Peyer's patch (tissue), 4 donors: Measurements from ENCODE around the gene ZNF248. TPM values are rescaled to one million over a fixed set of nuclear protein-coding genes. Genes with fewer than 3 reads are reported as not detected.
"Not testable (repeated sequence)": the region's sequence is repeated elsewhere in the genome, so short reads cannot be mapped to it uniquely, and the experiment has no call there.

ENCODE experiments used
- DNase-seq, 3 donors: peaks; one replicate each; pipeline ENCODE4 v3.0.0-alpha.2; 2017 to 2019
- H3K27ac ChIP-seq, 4 donors: fragments of 200-600 bp; sonication (generic); one replicate each; pipeline ENCODE4 v1.5.1; 2016 to 2019
- H3K27me3 ChIP-seq, 2 donors: fragments of 200-600 bp; sonication (generic); one replicate each; pipeline ENCODE4 v1.5.1; 2019
- H3K36me3 ChIP-seq, 3 donors: fragments of 200-600 bp; sonication (generic); one replicate each; pipeline ENCODE4 v1.5.1; 2016 to 2019
- H3K4me1 ChIP-seq, 4 donors: fragments of 200-600 bp; sonication (generic); one replicate each; pipeline ENCODE4 v1.5.1; 2016 to 2019
- H3K4me3 ChIP-seq, 4 donors: fragments of 200-600 bp; sonication (generic); 1 replicate in 3 of 4; 2 replicates in 1 of 4; pipeline ENCODE4 v1.5.1; 2016 to 2019; ENCODE audit warnings: mild to moderate bottlenecking in 1 of 4
- H3K9me3 ChIP-seq, 4 donors: fragments of 200-600 bp; sonication (generic); one replicate each; pipeline ENCODE4 v1.5.1; 2016 to 2019; ENCODE audit warnings: mild to moderate bottlenecking in 1 of 4
- POLR2A ChIP-seq, 2 donors: fragments of 450-650 bp; IDR thresholded peaks; one replicate each; pipeline ENCODE4 v1.5.1; 2017; ENCODE audit warnings: antibody characterized with exemption in 2 of 2, mild to moderate bottlenecking in 2 of 2, moderate library complexity in 2 of 2
- total RNA-seq, 4 donors: library from RNA; depleted of rRNA; stranded (reverse); fragments of >200 nt; gene quantifications; one replicate each; pipeline ENCODE4 v1.1.0, GENCODE V29; 2016
- TF ChIP-seq, protein P1 (sequence below), 6 experiments: fragments of 450-650 bp in 4 of 6; fragments of 200-600 bp in 2 of 6; sonication (generic) in 1 of 6; IDR thresholded peaks; one replicate each; pipeline ENCODE4 v1.5.1; 2017 to 2019; ENCODE audit warnings: antibody characterized with exemption in 6 of 6, mild to moderate bottlenecking in 3 of 6, moderate library complexity in 1 of 6

The ZNF248 gene
- total RNA-seq, 4 donors from 2014 or later: 11.6 to 31.4 (median 13.9) TPM

DNA sequence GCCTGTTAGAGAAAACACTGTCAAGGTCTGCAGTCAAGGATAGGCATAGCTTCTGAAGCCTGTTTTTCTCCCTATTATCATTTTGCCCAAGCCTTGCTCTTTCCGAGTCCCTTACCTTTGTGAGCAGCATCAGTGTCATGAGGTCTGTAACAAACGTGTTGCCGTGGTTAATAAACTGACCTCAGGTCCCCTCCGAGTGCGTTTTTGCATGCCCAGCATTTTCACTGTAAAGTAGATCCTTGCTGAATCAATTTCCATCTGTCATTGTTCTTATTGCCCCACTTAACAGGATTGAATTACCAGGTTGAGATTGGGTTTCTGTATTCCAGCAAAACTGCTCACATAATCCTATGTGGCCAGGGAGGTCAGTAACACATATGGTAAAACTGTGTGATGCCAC is 110.3 kb downstream of the ZNF248 start:
- H3K9me3 ChIP-seq: no peaks in the 10 kb centered on the region
- no peak for DNase-seq
- H3K4me3 ChIP-seq: no peak overlapping the region
- no peaks in the 10 kb centered on the region for H3K27me3 ChIP-seq
- no peaks in the 10 kb centered on the region for H3K4me1 ChIP-seq
- H3K27ac ChIP-seq: no peak overlapping the region
- no peaks in the 10 kb centered on the region for H3K36me3 ChIP-seq
- TF ChIP-seq POLR2A (IDR thresholded peaks at IDR 0.05): no peak
- TF ChIP-seq, protein P1, sequence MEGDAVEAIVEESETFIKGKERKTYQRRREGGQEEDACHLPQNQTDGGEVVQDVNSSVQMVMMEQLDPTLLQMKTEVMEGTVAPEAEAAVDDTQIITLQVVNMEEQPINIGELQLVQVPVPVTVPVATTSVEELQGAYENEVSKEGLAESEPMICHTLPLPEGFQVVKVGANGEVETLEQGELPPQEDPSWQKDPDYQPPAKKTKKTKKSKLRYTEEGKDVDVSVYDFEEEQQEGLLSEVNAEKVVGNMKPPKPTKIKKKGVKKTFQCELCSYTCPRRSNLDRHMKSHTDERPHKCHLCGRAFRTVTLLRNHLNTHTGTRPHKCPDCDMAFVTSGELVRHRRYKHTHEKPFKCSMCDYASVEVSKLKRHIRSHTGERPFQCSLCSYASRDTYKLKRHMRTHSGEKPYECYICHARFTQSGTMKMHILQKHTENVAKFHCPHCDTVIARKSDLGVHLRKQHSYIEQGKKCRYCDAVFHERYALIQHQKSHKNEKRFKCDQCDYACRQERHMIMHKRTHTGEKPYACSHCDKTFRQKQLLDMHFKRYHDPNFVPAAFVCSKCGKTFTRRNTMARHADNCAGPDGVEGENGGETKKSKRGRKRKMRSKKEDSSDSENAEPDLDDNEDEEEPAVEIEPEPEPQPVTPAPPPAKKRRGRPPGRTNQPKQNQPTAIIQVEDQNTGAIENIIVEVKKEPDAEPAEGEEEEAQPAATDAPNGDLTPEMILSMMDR (IDR thresholded peaks at IDR 0.05): no peak

DNA sequence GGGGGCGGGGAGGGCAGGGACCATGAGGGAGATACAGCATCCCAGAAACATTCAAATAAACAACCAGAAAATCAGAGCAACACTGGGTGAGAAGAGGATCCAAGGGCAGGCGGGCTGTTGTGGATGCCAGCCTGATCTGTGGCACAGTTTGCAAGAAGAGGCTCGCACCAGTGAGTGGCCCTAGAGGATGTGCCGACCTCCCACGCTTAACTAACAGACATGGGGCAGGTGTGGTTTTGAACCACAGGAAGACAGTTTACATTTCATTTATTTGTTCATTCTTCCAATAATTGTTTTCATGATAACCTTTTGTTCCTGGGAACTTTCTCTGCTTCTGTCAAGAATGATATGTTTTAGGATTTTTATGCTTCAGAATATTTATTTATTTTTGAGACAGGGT is 115.6 kb downstream of the ZNF248 start:
- Histone ChIP-seq H3K9me3 (no peaks in the 10 kb centered on the region), H3K4me3 (no peak overlapping the region), H3K4me1 (no peaks in the 10 kb centered on the region), H3K36me3 (no peaks in the 10 kb centered on the region), H3K27ac (no peak overlapping the region), H3K27me3 (no peaks in the 10 kb centered on the region)
- no peak for DNase-seq
- TF ChIP-seq, protein P1 (IDR thresholded peaks at IDR 0.05): no peak
- no peak for TF ChIP-seq POLR2A (IDR thresholded peaks at IDR 0.05)

DNA sequence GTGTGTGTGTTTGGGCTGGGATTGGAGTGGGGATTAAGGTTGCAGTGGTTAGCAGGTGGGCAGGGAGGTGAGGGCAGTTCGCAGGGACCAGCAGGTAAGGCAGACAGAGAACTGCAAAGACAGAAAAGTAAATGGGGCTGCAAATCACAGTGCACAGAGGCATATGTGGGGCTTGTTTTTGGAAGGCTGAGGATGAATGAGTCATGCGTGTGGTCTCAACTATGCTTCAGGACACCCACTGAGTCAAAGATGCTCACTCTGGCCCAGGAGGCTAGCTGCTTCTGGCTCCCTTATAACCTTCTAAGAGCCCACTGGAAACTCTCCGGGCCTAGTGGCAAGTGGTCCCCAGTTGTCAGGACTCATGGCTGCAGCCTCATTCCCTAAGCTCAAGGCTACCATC is 118.2 kb downstream of the ZNF248 start:
- TF ChIP-seq, protein P1 (IDR thresholded peaks at IDR 0.05): no peak
- no peak for TF ChIP-seq POLR2A (IDR thresholded peaks at IDR 0.05)
- no peaks in the 10 kb centered on the region for H3K36me3 ChIP-seq
- no peaks in the 10 kb centered on the region for H3K9me3 ChIP-seq
- no peak overlapping the region for H3K27ac ChIP-seq
- no peak overlapping the region for H3K4me3 ChIP-seq
- H3K27me3 ChIP-seq: no peaks in the 10 kb centered on the region
- no peak for DNase-seq
- no peaks in the 10 kb centered on the region for H3K4me1 ChIP-seq

DNA sequence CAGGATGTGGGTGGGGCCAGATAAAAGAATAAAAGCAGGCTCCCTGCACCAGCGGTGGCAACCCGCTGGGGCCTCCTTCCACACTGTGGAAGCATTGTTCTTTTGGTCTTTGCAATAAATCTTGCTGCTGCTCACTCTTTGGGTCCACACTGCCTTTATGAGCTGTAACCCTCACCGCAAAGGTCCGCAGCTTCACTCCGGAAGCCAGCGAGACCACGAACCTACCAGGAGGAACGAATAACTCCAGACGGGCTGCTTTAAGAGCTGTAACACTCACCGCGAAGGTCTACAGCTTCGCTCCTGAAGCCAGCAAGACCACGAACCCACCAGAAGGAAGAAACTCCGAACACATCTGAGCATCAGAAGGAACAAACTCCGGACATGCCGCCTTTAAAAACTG is 119.2 kb downstream of the ZNF248 start:
- not testable (repeated sequence) for DNase-seq, H3K36me3 ChIP-seq, H3K9me3 ChIP-seq, H3K27me3 ChIP-seq, H3K4me3 ChIP-seq, H3K4me1 ChIP-seq, H3K27ac ChIP-seq

DNA sequence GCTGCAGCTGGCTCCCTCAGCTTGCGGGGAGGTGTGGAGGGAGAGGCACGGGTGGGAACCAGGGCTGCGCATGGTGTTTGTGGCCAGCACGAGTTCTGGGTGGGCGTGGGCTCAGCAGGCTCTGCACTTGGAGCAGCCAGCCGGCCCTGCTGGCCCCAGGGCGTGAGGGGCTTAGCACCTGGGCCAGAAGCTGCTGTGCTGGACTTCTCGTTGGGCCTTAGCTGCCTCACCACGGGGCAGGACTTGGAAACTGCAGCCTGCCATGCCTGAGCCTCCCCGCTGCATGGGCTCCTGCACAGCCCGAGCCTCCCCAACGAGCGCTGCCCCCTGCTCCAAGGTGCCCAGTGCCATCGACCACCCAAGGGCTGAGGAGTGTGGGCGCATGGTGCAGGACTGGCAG is 120.1 kb downstream of the ZNF248 start:
- no peak for TF ChIP-seq POLR2A (IDR thresholded peaks at IDR 0.05)
- TF ChIP-seq, protein P1 (IDR thresholded peaks at IDR 0.05): no peak
- no peaks in the 10 kb centered on the region for H3K4me1 ChIP-seq
- H3K27ac ChIP-seq: no peak overlapping the region
- H3K36me3 ChIP-seq: no peaks in the 10 kb centered on the region
- H3K27me3 ChIP-seq: no peaks in the 10 kb centered on the region
- H3K9me3 ChIP-seq: no peaks in the 10 kb centered on the region
- H3K4me3 ChIP-seq: no peak overlapping the region
- DNase-seq: no peak

DNA sequence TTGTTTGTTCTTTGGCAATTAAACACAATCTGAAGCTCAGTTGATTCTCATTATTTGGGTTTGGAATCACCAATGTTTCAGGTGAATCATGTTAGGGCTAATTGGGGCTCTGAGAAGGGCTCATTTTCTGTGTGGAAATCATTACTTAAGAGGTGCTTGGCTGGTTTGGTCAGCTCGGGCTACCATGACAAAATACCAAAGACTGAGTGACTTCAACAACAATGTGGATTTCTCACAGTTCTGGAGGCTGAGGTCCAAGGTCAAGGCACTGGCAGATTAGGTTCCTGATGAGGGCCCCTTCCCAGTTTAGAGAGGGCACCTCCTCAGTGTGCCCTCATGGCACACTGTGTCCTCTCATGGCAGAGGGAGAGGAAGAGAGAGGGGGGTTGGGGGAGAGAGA is 121.3 kb downstream of the ZNF248 start:
- H3K36me3 ChIP-seq: no peaks in the 10 kb centered on the region
- DNase-seq: no peak
- no peaks in the 10 kb centered on the region for H3K4me1 ChIP-seq
- no peak for TF ChIP-seq POLR2A (IDR thresholded peaks at IDR 0.05)
- TF ChIP-seq, protein P1 (IDR thresholded peaks at IDR 0.05): no peak
- no peak overlapping the region for H3K4me3 ChIP-seq
- no peak overlapping the region for H3K27ac ChIP-seq
- H3K27me3 ChIP-seq: no peaks in the 10 kb centered on the region
- H3K9me3 ChIP-seq: no peaks in the 10 kb centered on the region
